Adrenal gland (tissue), 12 donors: ENCODE measurements around the gene PRPF31. TPM values are rescaled to one million over a fixed set of nuclear protein-coding genes. Genes with fewer than 3 reads are reported as not detected.

Experiments used
- DNase-seq, 7 donors: peaks; one replicate each; pipeline ENCODE4 v3.0.0-alpha.2; 2019 to 2020
- H3K27ac ChIP-seq, 5 donors: fragments of 200-600 bp; sonication (generic) in 4 of 5; 1 replicate in 3 of 5; 2 replicates in 2 of 5; pipeline versions ENCODE4 v1.5.1 to v1.8.0; 2016 to 2020; ENCODE audit warnings: mild to moderate bottlenecking in 1 of 5
- H3K27me3 ChIP-seq: fragments of 200-600 bp; 2 replicates; pipeline ENCODE4 v1.8.0; 2021
- H3K36me3 ChIP-seq, 2 donors: fragments of 200-600 bp; replicated peaks in 1 of 2; 1 replicate in 1 of 2; 2 replicates in 1 of 2; pipeline versions ENCODE4 v1.5.1 to v1.8.0; 2018 to 2022
- H3K4me1 ChIP-seq, 2 donors: fragments of 200-600 bp; replicated peaks in 1 of 2; 1 replicate in 1 of 2; 2 replicates in 1 of 2; pipeline versions ENCODE4 v1.5.1 to v1.8.0; 2018 to 2021
- H3K4me3 ChIP-seq, 4 donors: fragments of 200-600 bp; sonication (generic) in 3 of 4; one replicate each; pipeline ENCODE4 v1.5.1; 2016 to 2018
- H3K9me3 ChIP-seq, 3 donors: fragments of 200-600 bp; sonication (generic) in 1 of 3; replicated peaks in 1 of 3; 1 replicate in 2 of 3; 2 replicates in 1 of 3; pipeline versions ENCODE4 v1.5.1 to v1.8.0; 2016 to 2021
- CTCF ChIP-seq, 6 experiments: fragments of 450-650 bp in 4 of 6; fragments of 200-600 bp in 2 of 6; sonication (generic) in 1 of 6; IDR thresholded peaks; 1 replicate in 5 of 6; 2 replicates in 1 of 6; pipeline versions ENCODE4 v1.5.1 to v1.8.0; 2016 to 2021; ENCODE audit warnings: antibody characterized with exemption in 6 of 6, mild to moderate bottlenecking in 2 of 6, moderate library complexity in 1 of 6
- POLR2A ChIP-seq, 2 donors: fragments of 450-650 bp; IDR thresholded peaks; one replicate each; pipeline ENCODE4 v1.6.1; 2017; ENCODE audit warnings: antibody characterized with exemption in 2 of 2, mild to moderate bottlenecking in 2 of 2, moderate library complexity in 1 of 2
- WGBS, 4 donors: extraction: QIAGEN DNeasy Blood & Tissue Kit in 2 of 4; methylation state at CpG; one replicate each; pipeline versions ENCODE4 v1.1.5 to v1.1.7; 2013 to 2017; 5-methylcytosine and 5-hydroxymethylcytosine counted together
- intact Hi-C, 2 donors: fragments of 100-400 bp; cut with DNase I; formaldehyde crosslinking; loops; one replicate each; pipeline versions ENCODE4 v1.14.1 to v1.15.0; 2022 to 2023
- polyA plus RNA-seq, 3 donors: library from polyadenylated mRNA; stranded (reverse); fragments of 200-250 nt in 2 of 3; fragments of 350-450 nt in 1 of 3; fragmentation: Illumina TruSeq in 1 of 3; extraction: RNeasy Lipid Tissue Mini Kit (QIAGEN cat#74804) in 1 of 3; gene quantifications; one replicate each; pipeline ENCODE4 v1.2.3, GENCODE V29; 2013 to 2014
- total RNA-seq, 9 donors: library from RNA; depleted of rRNA in 4 of 9; stranded (reverse); fragments of >200 nt in 4 of 9; fragments of 120-200 nt in 1 of 9; fragmentation: NEBNext Ultra II Directional in 1 of 9; extraction: Animal tissue kit (Norgen Biotek cat#: 25700) in 1 of 9; gene quantifications; one replicate each; pipeline versions ENCODE4 v1.1.0 to v1.2.4, GENCODE V29; 2013 to 2023
- donor health status: healthy with polysubstance abuse.
- donor health status: Bipolar disorder and iron deficiency.
- donor health status: DM: yes; HTN: yes; CAD: no.
- donor health status: DM: no; HTN: no; CAD: no.
- donor health status: DM: no; HTN: no; CAD: no.
- donor health status: DM: yes; HTN: yes; CAD: no.

PRPF31 gene
- total and polyA plus RNA-seq, 12 donors: 36.1 to 91.7 (median 54.4) TPM

GRCh38 chr19:54127688-54128440, 12.3 kb downstream of the PRPF31 start:
- no peak for TF ChIP-seq CTCF (IDR thresholded peaks at IDR 0.05)
- no peak for TF ChIP-seq POLR2A (IDR thresholded peaks at IDR 0.05)
- intact Hi-C loops: no loop called here
- H3K36me3 ChIP-seq: peaks cover 0 to 77% of the 10 kb centered on the region in 2 donors
- H3K27ac ChIP-seq: no peak overlapping the region
- H3K4me3 ChIP-seq: no peak overlapping the region
- WGBS, 4 donors: 89 to 93% (median 92%) methylated on average over 31 to 44 of the region's 44 CpGs
- DNase-seq: no peak
- no peaks in the 10 kb centered on the region for H3K27me3 ChIP-seq
- no peaks in the 10 kb centered on the region for H3K9me3 ChIP-seq
- H3K4me1 ChIP-seq: no peaks in the 10 kb centered on the region

GRCh38 chr19:54128441-54128725, 12.8 kb downstream of the PRPF31 start:
- WGBS, 4 donors: 86 to 95% (median 90%) methylated on average over 20 of the region's 20 CpGs
- Histone ChIP-seq H3K9me3 (no peaks in the 10 kb centered on the region), H3K36me3 (peaks cover 0 to 72% of the 10 kb centered on the region in 2 donors)

GRCh38 chr19:54128796-54129616, 13.5 kb downstream of the PRPF31 start:
- TF ChIP-seq POLR2A (IDR thresholded peaks at IDR 0.05): no peak
- no peak for TF ChIP-seq CTCF (IDR thresholded peaks at IDR 0.05)
- H3K9me3 ChIP-seq: no peaks in the 10 kb centered on the region
- intact Hi-C loops: no loop called here
- 89 to 94% (median 92%) methylated on average over 16 to 41 of the region's 41 CpGs for WGBS, 4 donors
- DNase-seq: no peak
- H3K4me3 ChIP-seq: no peak overlapping the region
- no peaks in the 10 kb centered on the region for H3K4me1 ChIP-seq
- H3K27me3 ChIP-seq: no peaks in the 10 kb centered on the region
- peaks cover 0 to 66% of the 10 kb centered on the region in 2 donors for H3K36me3 ChIP-seq
- H3K27ac ChIP-seq: no peak overlapping the region

More at GRCh38 chr19:54128441-54128725, 12.8 kb downstream of the PRPF31 start:
- Histone ChIP-seq H3K4me1 (no peaks in the 10 kb centered on the region), H3K4me3 (no peak overlapping the region), H3K27me3 (no peaks in the 10 kb centered on the region), H3K27ac (no peak overlapping the region)
- TF ChIP-seq CTCF (IDR thresholded peaks at IDR 0.05) (no peak), POLR2A (IDR thresholded peaks at IDR 0.05) (no peak)
- no peak for DNase-seq
- intact Hi-C loops: no loop called here

DNA sequence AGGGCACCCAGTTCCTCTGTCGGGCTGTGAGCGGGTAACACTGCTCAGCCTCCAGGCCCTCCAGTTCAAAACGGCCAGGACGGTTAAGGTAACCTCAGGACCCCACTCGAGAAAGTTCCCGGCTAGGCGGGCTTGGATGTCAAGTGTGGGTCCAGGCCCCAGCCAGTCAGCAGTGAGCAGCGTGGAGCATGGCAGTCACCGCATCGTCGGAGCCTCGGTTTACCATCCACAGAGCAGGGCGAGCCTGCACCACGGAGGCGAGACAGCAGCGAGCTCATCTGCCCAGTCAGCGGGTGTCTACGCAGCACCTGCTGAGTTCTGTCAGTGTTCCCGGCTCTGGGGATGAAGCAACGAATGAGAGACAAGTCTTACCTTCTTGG, 14.1 kb downstream of the PRPF31 start:
- no peak overlapping the region for H3K27ac ChIP-seq
- no peak for DNase-seq
- peaks cover 0 to 60% of the 10 kb centered on the region in 2 donors for H3K36me3 ChIP-seq
- H3K4me1 ChIP-seq: no peaks in the 10 kb centered on the region
- 95 to 98% (median 96%) methylated on average over 19 to 20 of the region's 20 CpGs; no CpG with 5 or more reads in 1 of the 4 donors for WGBS, 4 donors
- no peaks in the 10 kb centered on the region for H3K27me3 ChIP-seq
- intact Hi-C loops: no loop called here
- H3K9me3 ChIP-seq: no peaks in the 10 kb centered on the region
- no peak for TF ChIP-seq CTCF (IDR thresholded peaks at IDR 0.05)
- no peak for TF ChIP-seq POLR2A (IDR thresholded peaks at IDR 0.05)
- no peak overlapping the region for H3K4me3 ChIP-seq
